T-cell (primary cell): ENCODE measurements around the gene MAP3K7CL. TPM values are rescaled to one million over a fixed set of nuclear protein-coding genes. Genes with fewer than 3 reads are reported as not detected.

Experiments used
- ATAC-seq, 4 experiments: fragments of 200-7000 bp in 3 of 4; fragments of 150-1000 bp in 1 of 4; cut with Tn5 transposase; replicated peaks in 1 of 4; 1 replicate in 3 of 4; 2 replicates in 1 of 4; pipeline ENCODE4 v1.10.0; 2021; ENCODE audit warnings: moderate library complexity in 3 of 4, mild to moderate bottlenecking in 2 of 4, moderate number of reproducible peaks in 1 of 4
- CTCF ChIA-PET, 2 donors: fragments of 300-600 bp; sonication (Branson Sonifier 250); formaldehyde crosslinking; loops; one replicate each; lab custom pipeline; 2022; ENCODE audit warnings: antibody characterized with exemption in 2 of 2; lab: Charles Lee
- POLR2A ChIA-PET, 2 donors: fragments of 300-600 bp; sonication (Branson Sonifier 250); formaldehyde crosslinking; loops; one replicate each; lab custom pipeline; 2022; ENCODE audit warnings: antibody characterized with exemption in 2 of 2; lab: Charles Lee
- DNase-seq, 35 experiments: peaks; one replicate each; pipeline versions ENCODE4 v3.0.0 to v3.0.0-alpha.2; 2013 to 2023
- H3K27ac ChIP-seq: one replicate; pipeline ENCODE4 v1.5.1; 2013; ENCODE audit warnings: low read length
- H3K27me3 ChIP-seq, 2 experiments: replicated peaks in 1 of 2; 1 replicate in 1 of 2; 2 replicates in 1 of 2; pipeline versions ENCODE4 v1.6.1 to v1.7.0; 2013; ENCODE audit warnings: low read length in 1 of 2, mixed read lengths in 1 of 2; ENCODE audit not compliant: control insufficient read depth in 2 of 2, insufficient read depth in 2 of 2; ENCODE audit errors: extremely low read depth in 1 of 2
- H3K36me3 ChIP-seq, 2 donors: 1 replicate in 1 of 2; 2 replicates in 1 of 2; pipeline versions ENCODE4 v1.6.1 to v1.7.0; 2013; ENCODE audit warnings: low read length in 1 of 2; ENCODE audit not compliant: control insufficient read depth in 2 of 2, insufficient read depth in 1 of 2; ENCODE audit errors: extremely low read depth in 1 of 2
- H3K4me1 ChIP-seq, 2 experiments: 1 replicate in 1 of 2; 2 replicates in 1 of 2; pipeline versions ENCODE4 v1.6.1 to v1.7.0; 2013; ENCODE audit warnings: low read length in 2 of 2, mixed read lengths in 1 of 2; ENCODE audit not compliant: insufficient read depth in 2 of 2, control insufficient read depth in 1 of 2; ENCODE audit errors: extremely low read depth in 1 of 2
- H3K4me3 ChIP-seq, 2 donors: 1 replicate in 1 of 2; 2 replicates in 1 of 2; pipeline versions ENCODE4 v1.5.1 to v1.7.0; 2013; ENCODE audit warnings: mild to moderate bottlenecking in 2 of 2, low read length in 1 of 2, moderate library complexity in 1 of 2; ENCODE audit not compliant: control insufficient read depth in 1 of 2; ENCODE audit errors: extremely low read depth in 1 of 2
- H3K9me3 ChIP-seq: 2 replicates; pipeline ENCODE4 v1.7.0; 2013
- H3K27ac Mint-ChIP-seq, 2 donors: one replicate each; pipeline ENCODE4 v1.8.0; 2020 to 2021; ENCODE audit warnings: mild to moderate bottlenecking in 2 of 2, mixed read lengths in 2 of 2
- H3K27me3 Mint-ChIP-seq, 2 donors: one replicate each; pipeline ENCODE4 v1.8.0; 2021 to 2022; ENCODE audit warnings: mixed read lengths in 2 of 2
- H3K36me3 Mint-ChIP-seq: one replicate; pipeline ENCODE4 v1.8.0; 2021; ENCODE audit warnings: mixed read lengths
- H3K4me1 Mint-ChIP-seq, 3 donors: one replicate each; pipeline ENCODE4 v1.8.0; 2020 to 2022; ENCODE audit warnings: mixed read lengths in 3 of 3, mild to moderate bottlenecking in 1 of 3
- H3K4me3 Mint-ChIP-seq, 3 donors: one replicate each; pipeline ENCODE4 v1.8.0; 2020 to 2022; ENCODE audit warnings: mild to moderate bottlenecking in 3 of 3, mixed read lengths in 3 of 3, moderate library complexity in 3 of 3
- H3K9me3 Mint-ChIP-seq, 3 donors: one replicate each; pipeline ENCODE4 v1.8.0; 2020 to 2022; ENCODE audit warnings: mixed read lengths in 3 of 3
- WGBS: methylation state at CpG from one replicate; pipeline ENCODE4 v1.1.5; 2013; ENCODE audit warnings: missing lambda C conversion rate; ENCODE audit not compliant: insufficient coverage; 5-methylcytosine and 5-hydroxymethylcytosine counted together
- total RNA-seq, 35 experiments: library from RNA in 6 of 35; stranded (reverse) in 6 of 35; fragments of 120-200 nt in 1 of 35; gene quantifications; one replicate each; pipeline versions ENCODE4 v1.2.1 to v1.2.4 and lab custom pipeline; 2013 to 2026

The MAP3K7CL gene
- total RNA-seq, 5 donors from 2014 or later (not counting 1 experiment from before 2014, with no cell fraction given): 4.8 to 9.1 (median 7.4) TPM

- Histone ChIP-seq H3K27ac (no peak overlapping the region), H3K36me3 (no peaks in the 10 kb centered on the region), H3K4me1 (no peaks in the 10 kb centered on the region), H3K4me3 (no peak overlapping the region), H3K27me3 (no peaks in the 10 kb centered on the region), H3K9me3 (no peaks in the 10 kb centered on the region)
- WGBS: no CpG with 5 or more reads among the region's 2 CpGs
- DNase-seq: no peak
- H3K27ac Mint-ChIP-seq: no peak overlapping the region
- no peak for ATAC-seq
- H3K27me3 Mint-ChIP-seq: no peaks in the 10 kb centered on the region
- no peak overlapping the region for H3K4me3 Mint-ChIP-seq
- ChIA-PET CTCF (no interaction called here), POLR2A (no interaction called here)
- H3K36me3 Mint-ChIP-seq: no peaks in the 10 kb centered on the region
- H3K4me1 Mint-ChIP-seq: no peaks in the 10 kb centered on the region
- H3K9me3 Mint-ChIP-seq: no peaks in the 10 kb centered on the region
Observed at GRCh38 chr21:29215709-29216108, 85.3 kb downstream of the MAP3K7CL start.

- Histone ChIP-seq H3K27me3 (no peaks in the 10 kb centered on the region), H3K9me3 (no peaks in the 10 kb centered on the region), H3K4me1 (no peaks in the 10 kb centered on the region), H3K27ac (no peak overlapping the region), H3K36me3 (no peaks in the 10 kb centered on the region), H3K4me3 (no peak overlapping the region)
- WGBS: no CpG with 5 or more reads among the region's 4 CpGs
- no peak overlapping the region for H3K27ac Mint-ChIP-seq
- no peaks in the 10 kb centered on the region for H3K4me1 Mint-ChIP-seq
- no peaks in the 10 kb centered on the region for H3K36me3 Mint-ChIP-seq
- no peak for DNase-seq
- no peaks in the 10 kb centered on the region for H3K9me3 Mint-ChIP-seq
- ATAC-seq: no peak
- ChIA-PET POLR2A (no interaction called here), CTCF (no interaction called here)
- no peak overlapping the region for H3K4me3 Mint-ChIP-seq
- no peaks in the 10 kb centered on the region for H3K27me3 Mint-ChIP-seq
Observed at GRCh38 chr21:29217818-29218291, 87.4 kb downstream of the MAP3K7CL start.

- Histone ChIP-seq H3K4me1 (no peaks in the 10 kb centered on the region), H3K4me3 (no peak overlapping the region), H3K36me3 (no peaks in the 10 kb centered on the region), H3K27me3 (no peaks in the 10 kb centered on the region), H3K27ac (no peak overlapping the region), H3K9me3 (no peaks in the 10 kb centered on the region)
- H3K36me3 Mint-ChIP-seq: no peaks in the 10 kb centered on the region
- no CpG with 5 or more reads among the region's 1 CpG for WGBS
- ATAC-seq (no peak), DNase-seq (no peak)
- no peaks in the 10 kb centered on the region for H3K4me1 Mint-ChIP-seq
- ChIA-PET CTCF (interaction anchor here in 1 of 2 donors (0.6 kb wide), 1 partner anchor 130 kb away, joined by 10 read pairs; no protein-coding TSS in a partner anchor), POLR2A (no interaction called here)
- H3K27me3 Mint-ChIP-seq: no peaks in the 10 kb centered on the region
- no peaks in the 10 kb centered on the region for H3K9me3 Mint-ChIP-seq
- no peak overlapping the region for H3K27ac Mint-ChIP-seq
- no peak overlapping the region for H3K4me3 Mint-ChIP-seq
Observed at GRCh38 chr21:29218749-29219148, 88.3 kb downstream of the MAP3K7CL start.

GRCh38 chr21:29219165-29219770 lies 88.8 kb downstream of the MAP3K7CL start:
- no peaks in the 10 kb centered on the region for H3K4me1 Mint-ChIP-seq
- no peaks in the 10 kb centered on the region for H3K9me3 Mint-ChIP-seq
- DNase-seq: no peak
- no peak for ATAC-seq
- Histone ChIP-seq H3K4me3 (no peak overlapping the region), H3K36me3 (no peaks in the 10 kb centered on the region), H3K27me3 (no peaks in the 10 kb centered on the region), H3K9me3 (no peaks in the 10 kb centered on the region), H3K4me1 (no peaks in the 10 kb centered on the region), H3K27ac (no peak overlapping the region)
- no peak overlapping the region for H3K4me3 Mint-ChIP-seq
- H3K36me3 Mint-ChIP-seq: no peaks in the 10 kb centered on the region
- ChIA-PET CTCF (interaction anchor here in 1 of 2 donors (0.6 kb wide), 1 partner anchor 130 kb away, joined by 10 read pairs; no protein-coding TSS in a partner anchor), POLR2A (no interaction called here)
- WGBS: no CpG with 5 or more reads among the region's 8 CpGs
- no peaks in the 10 kb centered on the region for H3K27me3 Mint-ChIP-seq
- no peak overlapping the region for H3K27ac Mint-ChIP-seq

GRCh38 chr21:29221253-29221744 lies 90.9 kb downstream of the MAP3K7CL start:
- whole genome bisulfite sequencing: 86% methylated on average over 1 of the region's 5 CpGs

GRCh38 chr21:29224006-29224405 lies 93.6 kb downstream of the MAP3K7CL start:
- WGBS: no CpG with 5 or more reads among the region's 5 CpGs

More at GRCh38 chr21:29221253-29221744, 90.9 kb downstream of the MAP3K7CL start:
- Histone ChIP-seq H3K4me3 (no peak overlapping the region), H3K4me1 (no peaks in the 10 kb centered on the region), H3K27me3 (no peaks in the 10 kb centered on the region), H3K27ac (no peak overlapping the region), H3K36me3 (no peaks in the 10 kb centered on the region), H3K9me3 (no peaks in the 10 kb centered on the region)
- CTCF ChIA-PET: no interaction called here
- H3K27me3 Mint-ChIP-seq: no peaks in the 10 kb centered on the region
- H3K4me1 Mint-ChIP-seq: no peaks in the 10 kb centered on the region
- ATAC-seq (no peak), DNase-seq (no peak)
- POLR2A ChIA-PET: no interaction called here
- no peak overlapping the region for H3K27ac Mint-ChIP-seq
- H3K9me3 Mint-ChIP-seq: peaks cover 0 to 3% (median 0%) of the 10 kb centered on the region in 3 donors
- no peak overlapping the region for H3K4me3 Mint-ChIP-seq
- H3K36me3 Mint-ChIP-seq: no peaks in the 10 kb centered on the region

More at GRCh38 chr21:29224006-29224405, 93.6 kb downstream of the MAP3K7CL start:
- POLR2A ChIA-PET: no interaction called here
- peaks cover 0 to 3% (median 0%) of the 10 kb centered on the region in 3 donors for H3K9me3 Mint-ChIP-seq
- no peak overlapping the region for H3K4me3 ChIP-seq
- no peaks in the 10 kb centered on the region for H3K27me3 ChIP-seq
- H3K9me3 ChIP-seq: no peaks in the 10 kb centered on the region
- DNase-seq (no peak), ATAC-seq (no peak)
- no peak overlapping the region for H3K4me3 Mint-ChIP-seq
- H3K36me3 ChIP-seq: no peaks in the 10 kb centered on the region
- H3K4me1 Mint-ChIP-seq: peaks cover 0 to 6% (median 5%) of the 10 kb centered on the region in 3 donors
- no peaks in the 10 kb centered on the region for H3K27me3 Mint-ChIP-seq
- H3K36me3 Mint-ChIP-seq: no peaks in the 10 kb centered on the region
- CTCF ChIA-PET: interaction anchor here in 1 of 2 donors (1.1 kb wide), 1 partner anchor 19 kb away, joined by 3 read pairs; no protein-coding TSS in a partner anchor
- no peaks in the 10 kb centered on the region for H3K4me1 ChIP-seq
- H3K27ac ChIP-seq: no peak overlapping the region
- no peak overlapping the region for H3K27ac Mint-ChIP-seq
